Breast epithelium (tissue), 4 donors: ENCODE results near the gene RHBG. TPM values are rescaled to one million over a fixed set of nuclear protein-coding genes. Genes with fewer than 3 reads are reported as not detected.
A peak's percentile ranks its signal among the peaks of the same experiment; 100 is the strongest.

Experiments used
- DNase-seq, 2 donors: peaks; one replicate each; pipeline ENCODE4 v3.0.0-alpha.2; 2019; ENCODE audit warnings: low spot score in 2 of 2
- H3K27ac ChIP-seq, 2 donors: fragments of 200-600 bp; sonication (generic) in 1 of 2; one replicate each; pipeline ENCODE4 v1.5.1; 2016 to 2019; ENCODE audit warnings: mild to moderate bottlenecking in 1 of 2
- H3K27me3 ChIP-seq, 2 donors: fragments of 200-600 bp; sonication (generic) in 1 of 2; one replicate each; pipeline versions ENCODE4 v1.5.1 to v1.6.0; 2017 to 2019; ENCODE audit warnings: control low read depth in 1 of 2, mild to moderate bottlenecking in 1 of 2
- H3K36me3 ChIP-seq: fragments of 200-600 bp; one replicate; pipeline ENCODE4 v1.5.1; 2019
- H3K4me1 ChIP-seq, 2 donors: fragments of 200-600 bp; sonication (generic); one replicate each; pipeline ENCODE4 v1.5.1; 2016 to 2019; ENCODE audit warnings: control low read depth in 1 of 2
- H3K4me3 ChIP-seq, 3 donors: fragments of 200-600 bp; sonication (generic); 1 replicate in 2 of 3; 2 replicates in 1 of 3; pipeline ENCODE4 v1.5.1; 2016 to 2019; ENCODE audit warnings: mild to moderate bottlenecking in 3 of 3, moderate library complexity in 2 of 3
- H3K9me3 ChIP-seq, 2 donors: fragments of 200-600 bp; sonication (generic) in 1 of 2; one replicate each; pipeline ENCODE4 v1.5.1; 2016 to 2019; ENCODE audit warnings: control low read depth in 1 of 2
- POLR2A ChIP-seq: fragments of 450-650 bp; IDR thresholded peaks from one replicate; pipeline ENCODE4 v1.6.1; 2016; ENCODE audit warnings: antibody characterized with exemption, mild to moderate bottlenecking, moderate library complexity
- POLR2AphosphoS5 ChIP-seq, 3 donors: sonication (generic); formaldehyde crosslinking; IDR thresholded peaks; one replicate each; pipeline ENCODE4 v1.6.1; 2017; ENCODE audit warnings: antibody characterized with exemption in 3 of 3
- intact Hi-C: fragments of 100-400 bp; cut with DNase I; formaldehyde crosslinking; loops from one replicate; pipeline ENCODE4 v1.15.1; 2023; ENCODE audit warnings: low total_unique reads
- total RNA-seq, 3 donors: library from RNA; depleted of rRNA; stranded (reverse); fragments of >200 nt; gene quantifications; one replicate each; pipeline ENCODE4 v1.1.0, GENCODE V29; 2016
- TF ChIP-seq, protein P1 (sequence below), 3 donors: fragments of 450-650 bp; IDR thresholded peaks; one replicate each; pipeline ENCODE4 v1.5.1; 2016 to 2017; ENCODE audit warnings: antibody characterized with exemption in 3 of 3, mild to moderate bottlenecking in 3 of 3, moderate library complexity in 3 of 3

RHBG gene
- total RNA-seq, 3 donors from 2014 or later: not detected

DNA sequence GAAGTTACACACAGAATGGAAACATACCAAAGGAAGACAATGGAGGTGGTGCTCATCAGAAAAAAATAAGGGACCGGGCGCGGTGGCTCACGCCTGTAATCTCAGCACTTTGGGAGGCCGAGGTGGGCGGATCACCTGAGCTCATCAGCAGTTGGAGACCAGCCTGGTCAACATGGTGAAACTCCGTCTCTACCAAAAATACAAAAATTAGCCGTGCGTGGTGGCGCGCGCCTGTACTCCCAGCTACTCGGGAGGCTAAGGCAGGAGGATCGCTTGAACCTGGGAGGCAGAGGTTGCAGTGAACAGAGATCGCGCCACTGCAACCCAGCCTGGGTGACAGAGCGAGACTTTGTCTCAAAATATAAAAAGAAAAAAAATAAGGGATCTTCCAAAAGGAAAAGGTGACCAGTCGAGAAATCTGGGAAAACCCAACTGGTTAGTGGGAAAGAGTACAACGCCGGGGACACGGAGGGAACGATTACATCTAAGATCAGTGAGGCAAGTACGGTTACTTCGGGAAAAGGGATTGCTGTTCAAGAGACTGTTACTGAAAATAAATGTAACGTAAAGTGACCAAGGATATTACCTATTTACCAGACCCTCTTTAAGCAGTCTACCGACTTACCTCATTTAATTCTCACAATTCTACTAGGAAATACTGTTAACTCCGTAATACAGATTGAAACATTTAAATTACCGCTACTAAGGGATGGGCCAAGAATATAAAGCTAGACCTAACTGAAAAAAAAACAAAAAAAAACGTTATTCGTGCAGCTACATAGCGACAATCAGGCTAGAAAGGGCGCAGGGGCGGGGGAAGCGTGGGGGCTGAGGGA lies 31.7 kb upstream of the RHBG start:
- no peaks in the 10 kb centered on the region for H3K27me3 ChIP-seq
- H3K4me1 ChIP-seq: peaks cover 6 to 10% of the 10 kb centered on the region in 2 donors
- H3K9me3 ChIP-seq: no peaks in the 10 kb centered on the region
- H3K4me3 ChIP-seq: peak overlapping the region; percentile 72 to 88 (median 85)
- H3K27ac ChIP-seq: peak overlapping the region; percentile 72 to 79
- intact Hi-C loops: no loop called here
- no peak for DNase-seq
- TF ChIP-seq, protein P1, sequence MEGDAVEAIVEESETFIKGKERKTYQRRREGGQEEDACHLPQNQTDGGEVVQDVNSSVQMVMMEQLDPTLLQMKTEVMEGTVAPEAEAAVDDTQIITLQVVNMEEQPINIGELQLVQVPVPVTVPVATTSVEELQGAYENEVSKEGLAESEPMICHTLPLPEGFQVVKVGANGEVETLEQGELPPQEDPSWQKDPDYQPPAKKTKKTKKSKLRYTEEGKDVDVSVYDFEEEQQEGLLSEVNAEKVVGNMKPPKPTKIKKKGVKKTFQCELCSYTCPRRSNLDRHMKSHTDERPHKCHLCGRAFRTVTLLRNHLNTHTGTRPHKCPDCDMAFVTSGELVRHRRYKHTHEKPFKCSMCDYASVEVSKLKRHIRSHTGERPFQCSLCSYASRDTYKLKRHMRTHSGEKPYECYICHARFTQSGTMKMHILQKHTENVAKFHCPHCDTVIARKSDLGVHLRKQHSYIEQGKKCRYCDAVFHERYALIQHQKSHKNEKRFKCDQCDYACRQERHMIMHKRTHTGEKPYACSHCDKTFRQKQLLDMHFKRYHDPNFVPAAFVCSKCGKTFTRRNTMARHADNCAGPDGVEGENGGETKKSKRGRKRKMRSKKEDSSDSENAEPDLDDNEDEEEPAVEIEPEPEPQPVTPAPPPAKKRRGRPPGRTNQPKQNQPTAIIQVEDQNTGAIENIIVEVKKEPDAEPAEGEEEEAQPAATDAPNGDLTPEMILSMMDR (IDR thresholded peaks at IDR 0.05): no peak
- H3K36me3 ChIP-seq: peaks cover 6% of the 10 kb centered on the region

DNA sequence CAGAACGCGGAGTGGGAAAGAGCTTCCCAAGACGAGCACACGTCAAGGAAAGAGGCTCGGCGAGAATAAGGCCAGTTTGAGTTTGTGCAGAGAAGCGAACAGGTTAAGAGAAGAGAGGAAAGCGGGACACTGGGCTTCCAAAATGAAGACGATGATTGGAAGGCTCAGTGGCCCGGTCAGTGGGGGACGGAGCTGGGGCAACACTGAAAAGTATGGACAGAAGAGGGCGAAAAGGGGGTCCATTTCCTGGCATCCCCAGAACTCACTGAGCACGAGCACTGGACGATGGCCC lies 31.2 kb upstream of the RHBG start:
- Histone ChIP-seq H3K36me3 (peaks cover under 1% of the 10 kb centered on the region), H3K27ac (peak overlapping the region; percentile 72 to 79), H3K4me3 (peak overlapping the region; percentile 72 to 88 (median 85)), H3K9me3 (no peaks in the 10 kb centered on the region), H3K27me3 (no peaks in the 10 kb centered on the region), H3K4me1 (peaks cover 6 to 10% of the 10 kb centered on the region in 2 donors)
- intact Hi-C loops: no loop called here
- no peak for DNase-seq
- TF ChIP-seq, protein P1 (IDR thresholded peaks at IDR 0.05): no peak
- no peak for TF ChIP-seq POLR2A
- no peak for TF ChIP-seq POLR2AphosphoS5 (IDR thresholded peaks at IDR 0.05)

DNA sequence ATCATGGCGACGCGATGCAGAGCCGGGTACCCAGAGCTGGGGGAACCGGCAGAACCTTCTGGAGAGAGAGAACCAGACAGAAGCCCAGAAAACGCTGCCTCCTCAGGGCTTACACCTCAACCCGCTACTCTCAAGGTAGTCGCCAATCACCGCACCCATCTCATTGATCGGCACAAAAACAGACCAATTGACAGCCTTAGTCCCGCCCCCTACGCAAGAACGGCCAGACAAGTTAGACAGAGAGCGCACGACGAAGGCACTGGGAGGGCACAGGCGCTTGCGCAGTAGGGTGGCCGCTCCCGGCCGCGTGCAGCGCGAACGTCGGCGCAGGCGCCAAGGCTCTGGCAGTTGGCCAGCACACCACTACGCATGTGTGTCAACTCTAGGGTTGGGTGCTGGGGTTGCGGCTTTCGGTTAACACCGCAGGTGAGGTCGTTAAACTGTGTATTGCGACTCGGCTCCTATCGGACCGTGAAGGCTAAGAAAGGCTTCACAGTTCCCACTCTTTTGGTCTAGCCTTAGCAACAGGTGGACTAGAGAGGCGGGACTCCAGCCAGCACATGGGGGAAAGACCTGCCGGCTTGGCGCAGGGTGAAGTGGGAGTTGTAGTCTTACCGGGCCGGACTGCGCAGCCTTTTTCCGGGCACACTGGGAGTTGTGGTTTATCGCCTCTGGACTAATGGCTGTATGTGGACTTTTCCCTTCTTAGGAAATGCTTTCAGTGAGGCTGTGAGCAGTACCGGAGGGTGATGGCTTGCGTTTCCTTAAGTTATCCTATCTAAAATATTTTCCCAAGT lies 30.6 kb upstream of the RHBG start, which contains the start of the genes CCT3 and TSACC:
TSS of gene CCT3 (minus strand) at position 113 of the 797 bp plus-strand sequence. CDS start at position 5, 108 bp downstream.
TSS of gene TSACC (plus strand) at position 347 of the 797 bp plus-strand sequence. CDS start 1,232 bp downstream, outside the sequence.
- Histone ChIP-seq H3K4me3 (peak within 1 kb of the TSS; percentile 72 to 88 (median 85)), H3K9me3 (no peaks in the 10 kb centered on the region), H3K36me3 (no peaks in the 10 kb centered on the region), H3K27me3 (no peaks in the 10 kb centered on the region), H3K27ac (peak within 1 kb of the TSS; percentile 72 to 79), H3K4me1 (peaks cover 6 to 10% of the 10 kb centered on the region in 2 donors)
- DNase-seq: peak; percentile 99
- intact Hi-C loops: no loop called here
- peak; percentile 38 to 94 (median 80) for TF ChIP-seq POLR2AphosphoS5 (IDR thresholded peaks at IDR 0.05)
- peak; percentile 35 for TF ChIP-seq POLR2A
- TF ChIP-seq, protein P1 (IDR thresholded peaks at IDR 0.05): no peak

DNA sequence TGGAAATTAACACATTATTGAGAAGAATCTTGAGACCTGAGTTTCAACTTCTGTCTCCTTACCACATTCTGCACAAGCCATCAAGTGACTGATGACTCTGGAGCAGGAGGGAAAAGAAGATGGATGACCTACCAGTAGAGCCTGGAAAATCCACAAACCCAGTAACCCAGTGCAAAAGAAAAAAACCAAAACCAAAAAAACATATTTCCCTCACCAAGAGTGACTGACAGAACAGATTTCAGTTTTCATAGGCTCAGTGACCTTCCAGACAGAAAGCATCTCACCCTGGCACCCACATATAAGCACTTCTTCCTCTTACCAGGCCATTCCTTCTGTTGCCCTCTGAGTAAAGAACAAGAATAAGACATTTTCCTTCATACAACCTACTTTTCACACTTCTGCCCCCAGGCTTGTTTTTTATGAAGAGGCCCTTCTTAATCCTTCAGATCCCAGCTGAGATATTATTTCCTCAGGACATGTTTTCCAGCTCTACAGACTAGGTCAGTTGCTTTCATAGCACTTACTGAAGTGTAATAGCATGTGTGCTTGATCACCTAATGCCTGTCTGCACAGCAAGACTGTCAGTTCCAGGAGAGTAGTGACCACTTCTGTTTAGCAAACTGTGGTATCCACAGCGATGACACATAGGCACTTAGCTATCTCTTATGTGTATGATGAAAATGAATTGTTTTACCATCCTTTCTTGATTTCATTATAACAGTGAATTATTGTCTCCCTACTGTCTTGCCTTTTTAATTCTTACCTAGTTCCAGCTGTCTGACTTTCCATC lies 26.6 kb upstream of the RHBG start:
- DNase-seq: no peak
- Histone ChIP-seq H3K9me3 (no peaks in the 10 kb centered on the region), H3K27ac (no peak overlapping the region), H3K4me3 (no peak overlapping the region), H3K4me1 (no peaks in the 10 kb centered on the region), H3K36me3 (no peaks in the 10 kb centered on the region), H3K27me3 (no peaks in the 10 kb centered on the region)
- intact Hi-C loops: no loop called here
- TF ChIP-seq, protein P1 (IDR thresholded peaks at IDR 0.05): no peak
- TF ChIP-seq POLR2AphosphoS5 (IDR thresholded peaks at IDR 0.05) (no peak), POLR2A (no peak)
